HepG2 (cell line): Measurements from ENCODE around the gene NTM. TPM values are rescaled to one million over a fixed set of nuclear protein-coding genes. Genes with fewer than 3 reads are reported as not detected.

ENCODE experiments used
- ATAC-seq: fragments of 200-7000 bp; cut with Tn5 transposase; 3 replicates; pipeline ENCODE4 v1.9.1; 2020; ENCODE audit warnings: mild to moderate bottlenecking, moderate library complexity
- BruUV-seq: library from RNA; stranded (reverse); fragments of 400-500 nt; replicated peaks from 2 replicates; lab custom pipeline; 2021; lab: Mats Ljungman, UMichigan
- CTCF ChIA-PET: fragments of 300-600 bp; formaldehyde crosslinking; extraction: SDS; loops from one replicate; lab custom pipeline; 2021; ENCODE audit warnings: low total read pairs, inconsistent platforms, low intra/inter-chr PET ratio; lab: Yijun Ruan, JAX
- POLR2A ChIA-PET: fragments of 350-600 bp; sonication (Branson Sonifier 250); formaldehyde crosslinking; loops from one replicate; lab custom pipeline; 2020; ENCODE audit warnings: antibody characterized with exemption, inconsistent platforms; lab: Yijun Ruan, JAX
- DNase-seq: peaks from one replicate; pipeline ENCODE4 v3.0.0-alpha.2; 2015; ENCODE audit warnings: low spot score
- FAIRE-seq: peaks from 3 replicates; lab custom pipeline; 2011; peaks lifted over from hg19 to GRCh38; lab: Jason Lieb, UNC
- H2AFZ ChIP-seq: one replicate; pipeline ENCODE4 v1.6.1; 2011; ENCODE audit warnings: low read length, inconsistent platforms
- H3K27ac ChIP-seq: fragments of 300-600 bp; 3 replicates; pipeline ENCODE4 v1.8.0; 2011; ENCODE audit warnings: mixed run types, mild to moderate bottlenecking, mixed read lengths, low read length, inconsistent platforms; ENCODE audit not compliant: insufficient read depth; ENCODE audit errors: extremely low read length
- H3K27me3 ChIP-seq, 2 experiments: fragments of 200-600 bp in 1 of 2; 2 replicates in 1 of 2; 3 replicates in 1 of 2; pipeline versions ENCODE4 v1.6.0 to v1.8.0; 2011; ENCODE audit warnings: low read length in 2 of 2, mild to moderate bottlenecking in 2 of 2, moderate library complexity in 2 of 2, inconsistent platforms in 1 of 2; ENCODE audit not compliant: insufficient read depth in 2 of 2, control insufficient read depth in 1 of 2
- H3K36me3 ChIP-seq, 2 experiments: fragments of 200-600 bp in 1 of 2; replicated peaks in 1 of 2; 2 replicates in 1 of 2; 3 replicates in 1 of 2; pipeline versions ENCODE4 v1.5.1 to v1.8.0; 2011; ENCODE audit warnings: low read length in 2 of 2, inconsistent platforms in 1 of 2; ENCODE audit not compliant: insufficient read depth in 2 of 2, control insufficient read depth in 1 of 2
- H3K4me1 ChIP-seq: 2 replicates; pipeline ENCODE4 v1.5.1; 2012; ENCODE audit warnings: low read length, inconsistent platforms; ENCODE audit not compliant: insufficient read depth
- H3K4me2 ChIP-seq: 2 replicates; pipeline ENCODE4 v1.6.0; 2011; ENCODE audit warnings: low read depth, low read length, inconsistent platforms
- H3K4me3 ChIP-seq, 3 experiments: fragments of 200-600 bp in 1 of 3; sonication (generic), shearing (Covaris generic) in 1 of 3; replicated peaks in 1 of 3; 2 replicates each; pipeline ENCODE4 v1.5.1; 2011 to 2016; ENCODE audit warnings: low read length in 3 of 3, inconsistent platforms in 2 of 3, low read depth in 2 of 3, mild to moderate bottlenecking in 2 of 3, control low read depth in 1 of 3, mixed read lengths in 1 of 3; ENCODE audit not compliant: insufficient read depth in 1 of 3
- H3K79me2 ChIP-seq: one replicate; pipeline ENCODE4 v1.6.1; 2011; ENCODE audit warnings: low read length, inconsistent platforms; ENCODE audit not compliant: insufficient read depth
- H3K9ac ChIP-seq: 2 replicates; pipeline ENCODE4 v1.6.0; 2011; ENCODE audit warnings: mild to moderate bottlenecking, low read depth, low read length, inconsistent platforms; ENCODE audit not compliant: insufficient read depth
- H3K9me3 ChIP-seq: 2 replicates; pipeline ENCODE4 v1.5.1; 2012; ENCODE audit warnings: mild to moderate bottlenecking, low read length
- H4K20me1 ChIP-seq: 2 replicates; pipeline ENCODE4 v1.6.0; 2011; ENCODE audit warnings: inconsistent platforms, mild to moderate bottlenecking, low read length, moderate library complexity; ENCODE audit not compliant: insufficient read depth
- KDM4B ChIP-seq: sonication (generic); formaldehyde crosslinking; IDR thresholded peaks from 2 replicates; pipeline ENCODE4 v1.4.0; 2020; ENCODE audit warnings: missing genetic modification reagents
- MXD4 ChIP-seq: IDR thresholded peaks from 2 replicates; pipeline ENCODE4 v1.6.1; 2016; ENCODE audit warnings: mild to moderate bottlenecking, missing biosample characterization, missing genetic modification reagents
- SOX13 ChIP-seq, 3 experiments: fragments of 450-650 bp in 1 of 3; sonication (generic) in 1 of 3; formaldehyde crosslinking in 1 of 3; IDR thresholded peaks in 2 of 3; conservative IDR thresholded peaks in 1 of 3; 2 replicates each; pipeline versions ENCODE4 v1.5.0 to v1.6.1; 2016 to 2020; ENCODE audit warnings: antibody characterized with exemption in 1 of 3, mild to moderate bottlenecking in 1 of 3, missing compliant biosample characterization in 1 of 3, missing genetic modification reagents in 1 of 3, moderate library complexity in 1 of 3
- SRY ChIP-seq: sonication (generic); formaldehyde crosslinking; IDR thresholded peaks from 2 replicates; pipeline ENCODE4 v1.8.0; 2022; ENCODE audit warnings: mild to moderate bottlenecking, missing genetic modification reagents
- ZNF10 ChIP-seq: sonication (generic); formaldehyde crosslinking; IDR thresholded peaks from 2 replicates; pipeline ENCODE4 v1.4.0; 2020; ENCODE audit warnings: mild to moderate bottlenecking, low read depth, missing genetic modification reagents, borderline replicate concordance
- ZNF468 ChIP-seq: sonication (generic); formaldehyde crosslinking; IDR thresholded peaks from 2 replicates; pipeline ENCODE4 v1.8.0; 2022; ENCODE audit warnings: mild to moderate bottlenecking, moderate library complexity, missing genetic modification reagents
- ZNF652 ChIP-seq: IDR thresholded peaks from 2 replicates; pipeline ENCODE4 v1.6.1; 2016; ENCODE audit warnings: low read depth, borderline replicate concordance
- WGBS: methylation state at CpG from one replicate; pipeline ENCODE4 v1.1.6; 2017; ENCODE audit warnings: low lambda C conversion rate; 5-methylcytosine and 5-hydroxymethylcytosine counted together
- in situ Hi-C: cut with HindIII; loops from 2 replicates; pipeline ENCODE4 v1.10.0; 2017; ENCODE audit warnings: low pct_unique_long_range_greater_than_20kb; ENCODE audit not compliant: extremely low pct_ligation_motif_present
- intact Hi-C: fragments of 100-400 bp; cut with micrococcal nuclease; formaldehyde crosslinking; loops from one replicate; pipeline ENCODE4 v1.10.0; 2022; ENCODE audit not compliant: unreplicated experiment
- polyA plus RNA-seq, 8 experiments: library from polyadenylated mRNA; depleted of rRNA in 3 of 8; stranded (reverse) in 7 of 8; unstranded in 1 of 8; fragments of >200 nt; fragmentation: Illumina TruSeq in 4 of 8; extraction: Trizol in 4 of 8; gene quantifications; 2 replicates each; pipeline versions ENCODE4 v1.2.1 to v1.2.3, GENCODE V29; 2011 to 2016; ENCODE audit warnings: low read depth in 4 of 8, missing spikeins in 1 of 8, mixed read lengths in 1 of 8; ENCODE audit not compliant: insufficient read depth in 1 of 8
- total RNA-seq, 5 experiments: library from RNA; depleted of rRNA; stranded (reverse); fragments of >200 nt; fragmentation: Illumina TruSeq; extraction: Trizol; gene quantifications; 2 replicates each; pipeline ENCODE4 v1.2.3, GENCODE V29; 2016; ENCODE audit warnings: low read depth in 1 of 5
- TF ChIP-seq, protein P1 (sequence below): sonication (generic); formaldehyde crosslinking; IDR thresholded peaks from 2 replicates; pipeline ENCODE4 v1.4.0; 2020; ENCODE audit warnings: mild to moderate bottlenecking, missing genetic modification reagents, borderline replicate concordance
- TF ChIP-seq, protein P2 (sequence below): sonication (generic); formaldehyde crosslinking; IDR thresholded peaks from 2 replicates; pipeline ENCODE4 v1.5.1; 2020; ENCODE audit warnings: missing genetic modification reagents, mild to moderate bottlenecking, borderline replicate concordance

NTM gene
- total and polyA plus RNA-seq, 2 of the 13 experiments (the other 11 are each of a cell fraction or from before 2014, with no cell fraction given) = not detected

DNA sequence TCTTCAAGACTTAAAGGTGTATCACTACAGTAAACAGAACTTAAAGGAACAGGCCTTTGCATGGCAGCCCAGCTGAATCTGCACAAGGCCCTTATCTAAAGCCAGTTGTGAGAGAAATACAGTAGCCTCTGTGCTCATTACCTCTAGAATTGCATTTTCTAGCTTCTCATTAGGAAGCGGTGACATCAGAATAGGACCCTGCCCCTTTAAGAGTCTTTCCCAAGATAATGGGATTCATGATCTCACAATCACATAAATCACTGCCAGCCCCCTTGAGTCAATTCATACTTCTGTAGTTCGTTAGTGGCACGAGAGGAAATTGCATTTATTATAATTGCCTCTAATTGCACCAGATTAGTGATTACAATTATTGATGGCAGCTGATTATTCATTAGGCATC lies 170.3 kb downstream of the NTM start:
- Histone ChIP-seq H3K36me3 (no peaks in the 10 kb centered on the region), H3K9ac (no peak overlapping the region), H3K27ac (no peak overlapping the region), H2AFZ (no peak overlapping the region), H3K4me2 (no peak overlapping the region), H4K20me1 (0 out of 2 replicates have a peak, but pooled peaks cover 2% of the 10 kb centered on the region), H3K9me3 (peaks cover 5% of the 10 kb centered on the region; the same call in 1 of the 2 replicates)
- CTCF ChIA-PET = no interaction called here
- ATAC-seq (no peak), FAIRE-seq (no peak)
- POLR2A ChIA-PET = no interaction called here
- intact Hi-C loops = no loop called here
- in situ Hi-C loops = no loop called here
- 10% methylated on average over 3 of the region's 3 CpGs for WGBS
- TF ChIP-seq, protein P1, sequence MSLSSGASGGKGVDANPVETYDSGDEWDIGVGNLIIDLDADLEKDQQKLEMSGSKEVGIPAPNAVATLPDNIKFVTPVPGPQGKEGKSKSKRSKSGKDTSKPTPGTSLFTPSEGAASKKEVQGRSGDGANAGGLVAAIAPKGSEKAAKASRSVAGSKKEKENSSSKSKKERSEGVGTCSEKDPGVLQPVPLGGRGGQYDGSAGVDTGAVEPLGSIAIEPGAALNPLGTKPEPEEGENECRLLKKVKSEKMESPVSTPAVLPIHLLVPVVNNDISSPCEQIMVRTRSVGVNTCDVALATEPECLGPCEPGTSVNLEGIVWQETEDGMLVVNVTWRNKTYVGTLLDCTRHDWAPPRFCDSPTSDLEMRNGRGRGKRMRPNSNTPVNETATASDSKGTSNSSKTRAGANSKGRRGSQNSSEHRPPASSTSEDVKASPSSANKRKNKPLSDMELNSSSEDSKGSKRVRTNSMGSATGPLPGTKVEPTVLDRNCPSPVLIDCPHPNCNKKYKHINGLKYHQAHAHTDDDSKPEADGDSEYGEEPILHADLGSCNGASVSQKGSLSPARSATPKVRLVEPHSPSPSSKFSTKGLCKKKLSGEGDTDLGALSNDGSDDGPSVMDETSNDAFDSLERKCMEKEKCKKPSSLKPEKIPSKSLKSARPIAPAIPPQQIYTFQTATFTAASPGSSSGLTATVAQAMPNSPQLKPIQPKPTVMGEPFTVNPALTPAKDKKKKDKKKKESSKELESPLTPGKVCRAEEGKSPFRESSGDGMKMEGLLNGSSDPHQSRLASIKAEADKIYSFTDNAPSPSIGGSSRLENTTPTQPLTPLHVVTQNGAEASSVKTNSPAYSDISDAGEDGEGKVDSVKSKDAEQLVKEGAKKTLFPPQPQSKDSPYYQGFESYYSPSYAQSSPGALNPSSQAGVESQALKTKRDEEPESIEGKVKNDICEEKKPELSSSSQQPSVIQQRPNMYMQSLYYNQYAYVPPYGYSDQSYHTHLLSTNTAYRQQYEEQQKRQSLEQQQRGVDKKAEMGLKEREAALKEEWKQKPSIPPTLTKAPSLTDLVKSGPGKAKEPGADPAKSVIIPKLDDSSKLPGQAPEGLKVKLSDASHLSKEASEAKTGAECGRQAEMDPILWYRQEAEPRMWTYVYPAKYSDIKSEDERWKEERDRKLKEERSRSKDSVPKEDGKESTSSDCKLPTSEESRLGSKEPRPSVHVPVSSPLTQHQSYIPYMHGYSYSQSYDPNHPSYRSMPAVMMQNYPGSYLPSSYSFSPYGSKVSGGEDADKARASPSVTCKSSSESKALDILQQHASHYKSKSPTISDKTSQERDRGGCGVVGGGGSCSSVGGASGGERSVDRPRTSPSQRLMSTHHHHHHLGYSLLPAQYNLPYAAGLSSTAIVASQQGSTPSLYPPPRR = no peak
- TF ChIP-seq, protein P2, sequence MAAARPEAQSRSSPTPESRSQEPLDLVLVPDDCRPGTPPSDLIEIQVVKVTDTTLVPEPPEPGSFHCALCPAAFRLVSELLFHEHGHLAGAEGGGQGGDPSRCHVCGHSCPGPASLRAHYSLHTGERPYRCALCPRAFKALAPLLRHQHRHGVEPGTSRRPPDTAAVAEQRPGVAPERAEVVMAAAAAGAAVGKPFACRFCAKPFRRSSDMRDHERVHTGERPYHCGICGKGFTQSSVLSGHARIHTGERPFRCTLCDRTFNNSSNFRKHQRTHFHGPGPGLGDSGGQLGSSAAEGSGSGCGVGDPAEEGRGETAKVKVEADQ (CRISPR knock-in tag) = no peak
- no peak for TF ChIP-seq ZNF652 (CRISPR knock-in tag)
- TF ChIP-seq ZNF468 (CRISPR knock-in tag) = no peak
- no peak for TF ChIP-seq KDM4B (CRISPR knock-in tag)
- no peak for TF ChIP-seq MXD4
- TF ChIP-seq SOX13 (IDR thresholded peaks at IDR 0.05) = no peak
- no peak for TF ChIP-seq SOX13 (CRISPR knock-in tag; conservative IDR thresholded peaks at IDR 0.05 in 1 of 2, IDR thresholded peaks at IDR 0.05 in 1 of 2)
- TF ChIP-seq ZNF10 (CRISPR knock-in tag) = no peak
- TF ChIP-seq SRY = no peak
- TF ChIP-seq, all 625 proteins: peak for 0
- Histone ChIP-seq H3K4me3 (no peak overlapping the region), H3K79me2 (no peaks in the 10 kb centered on the region), H3K27me3 (peaks cover 0 to 6% of the 10 kb centered on the region in 2 experiments; a peak in 2 of 5 replicates), H3K4me1 (no peaks in the 10 kb centered on the region)
- no TSS peak for BruUV-seq
- DNase-seq = no peak
